ENCODE measurements around the gene RYR1.
"Not testable (repeated sequence)": the region's sequence is repeated elsewhere in the genome, so short reads cannot be mapped to it uniquely, and the experiment has no call there.

The RYR1 gene

DNA sequence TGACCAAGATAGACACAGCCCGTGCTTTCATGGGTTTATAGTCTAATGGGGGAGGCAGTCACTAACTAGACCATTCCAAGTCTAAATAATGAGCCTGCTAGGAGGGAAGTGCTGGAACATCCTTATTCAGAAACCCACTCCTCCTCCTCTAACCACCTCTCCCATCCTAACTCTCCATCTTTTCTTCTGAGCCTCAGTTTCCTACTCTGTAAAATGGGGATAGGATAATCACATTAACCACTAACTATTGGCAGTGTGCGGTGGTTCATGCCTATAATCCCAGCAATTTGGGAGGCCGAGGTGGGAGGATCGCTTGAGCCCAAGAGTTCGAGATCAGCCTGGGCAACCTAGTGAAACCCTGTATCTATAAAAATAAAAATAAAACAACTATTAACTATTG, 115.6 kb downstream of the RYR1 start:
- no peaks in the 10 kb centered on the region for H3K27me3 Mint-ChIP-seq
- peaks cover 33% of the 10 kb centered on the region for H3K4me1 Mint-ChIP-seq
- H3K9me3 Mint-ChIP-seq: no peaks in the 10 kb centered on the region
- H3K36me3 Mint-ChIP-seq: no peaks in the 10 kb centered on the region
- no peak overlapping the region for H3K27ac Mint-ChIP-seq
- no peak overlapping the region for H3K4me3 Mint-ChIP-seq
- ATAC-seq: no peak

GRCh38 chr19:38549942-38550341, 116.5 kb downstream of the RYR1 start:
- Mint-ChIP-seq H3K4me3 (no peak overlapping the region), H3K9me3 (no peaks in the 10 kb centered on the region), H3K27me3 (no peaks in the 10 kb centered on the region), H3K27ac (no peak overlapping the region), H3K4me1 (peaks cover 27% of the 10 kb centered on the region), H3K36me3 (no peaks in the 10 kb centered on the region)
- no peak for ATAC-seq

- H3K27ac Mint-ChIP-seq: no peak overlapping the region
- no peak overlapping the region for H3K4me3 Mint-ChIP-seq
- peaks cover 27% of the 10 kb centered on the region for H3K4me1 Mint-ChIP-seq
- no peaks in the 10 kb centered on the region for H3K36me3 Mint-ChIP-seq
- ATAC-seq: no peak
- no peaks in the 10 kb centered on the region for H3K27me3 Mint-ChIP-seq
- no peaks in the 10 kb centered on the region for H3K9me3 Mint-ChIP-seq
Observed at GRCh38 chr19:38550376-38550775, 116.9 kb downstream of the RYR1 start.

DNA sequence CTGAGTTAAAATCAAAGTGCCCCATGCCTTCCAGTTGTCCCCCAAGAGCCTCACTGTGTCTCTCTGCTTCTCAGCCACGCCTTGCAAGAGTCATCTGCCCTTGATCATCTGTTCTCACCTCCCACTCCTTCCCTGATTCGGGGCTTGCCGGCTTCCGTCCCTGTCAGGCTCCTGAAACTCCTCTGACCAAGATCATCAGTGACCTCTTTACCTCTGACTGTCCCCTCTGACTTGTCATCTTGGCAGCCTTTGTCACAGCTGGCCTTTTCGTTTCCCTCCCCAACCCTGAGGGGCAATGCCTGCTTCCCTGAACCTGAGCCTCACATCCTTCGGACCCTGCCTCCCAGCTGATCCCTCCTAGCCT, 117.9 kb downstream of the RYR1 start:
- Mint-ChIP-seq H3K4me3 (peak overlapping the region; percentile 1), H3K27ac (peak overlapping the region; percentile 55), H3K36me3 (no peaks in the 10 kb centered on the region), H3K27me3 (no peaks in the 10 kb centered on the region), H3K9me3 (no peaks in the 10 kb centered on the region), H3K4me1 (peaks cover 30% of the 10 kb centered on the region)
- peak; percentile 85 for ATAC-seq

GRCh38 chr19:38553239-38553638, 119.7 kb downstream of the RYR1 start:
- H3K27ac Mint-ChIP-seq: not testable (repeated sequence)

DNA sequence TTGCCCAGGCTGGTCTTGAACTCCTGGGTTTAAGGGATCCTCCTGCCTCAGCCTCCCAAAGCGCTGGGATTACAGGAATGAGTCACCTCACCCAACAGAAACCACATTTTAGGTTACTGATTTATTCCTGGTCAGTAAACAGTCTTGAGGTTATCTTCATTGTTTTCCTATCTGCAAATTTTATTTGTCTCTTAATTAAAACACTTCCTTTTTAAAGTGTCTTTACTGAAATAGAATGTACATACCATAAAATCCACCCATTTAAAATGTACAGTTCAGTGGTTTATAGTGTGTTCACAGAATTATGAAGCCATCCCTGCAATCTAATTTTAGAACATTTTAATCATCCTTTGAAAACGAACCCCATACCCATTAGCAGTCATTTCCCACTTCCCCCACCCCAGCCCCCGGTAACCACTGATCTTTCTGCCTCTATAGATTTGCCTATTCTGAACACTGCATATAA, 121.2 kb downstream of the RYR1 start:
- no peaks in the 10 kb centered on the region for H3K36me3 Mint-ChIP-seq
- H3K4me3 Mint-ChIP-seq: no peak overlapping the region
- peak overlapping the region; percentile 37 for H3K27ac Mint-ChIP-seq
- peaks cover 35% of the 10 kb centered on the region for H3K4me1 Mint-ChIP-seq
- no peaks in the 10 kb centered on the region for H3K27me3 Mint-ChIP-seq
- no peak for ATAC-seq
- H3K9me3 Mint-ChIP-seq: no peaks in the 10 kb centered on the region

More at GRCh38 chr19:38553239-38553638, 119.7 kb downstream of the RYR1 start:
- not testable (repeated sequence) for H3K36me3 Mint-ChIP-seq, H3K9me3 Mint-ChIP-seq, H3K4me3 Mint-ChIP-seq, ATAC-seq, H3K27me3 Mint-ChIP-seq
- peaks cover 28% of the 10 kb centered on the region for H3K4me1 Mint-ChIP-seq

DNA sequence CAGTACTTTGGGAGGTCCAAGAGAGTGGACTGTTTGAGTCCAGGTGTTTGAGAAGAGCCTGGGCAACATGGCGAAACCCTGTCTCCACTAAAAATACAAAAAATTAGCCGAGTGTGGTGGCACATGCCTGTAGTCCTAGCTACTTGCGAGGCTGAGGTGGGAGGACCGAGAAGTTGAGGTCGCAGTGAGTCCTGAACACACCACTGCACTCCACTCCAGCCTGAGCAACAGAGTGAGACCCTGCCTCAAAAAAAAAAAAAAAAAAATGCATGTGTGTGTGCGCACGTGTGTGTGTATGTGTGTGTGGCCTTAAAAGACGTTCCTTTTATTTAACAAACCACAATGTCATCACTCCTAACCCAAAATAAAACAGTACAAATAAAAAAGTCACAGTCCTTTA, 121.7 kb downstream of the RYR1 start:
- no peak overlapping the region for H3K4me3 Mint-ChIP-seq

GRCh38 chr19:38556521-38557174, 123.2 kb downstream of the RYR1 start:
- Mint-ChIP-seq H3K9me3 (no peaks in the 10 kb centered on the region), H3K4me1 (peaks cover 43% of the 10 kb centered on the region)
- ATAC-seq: no peak

More for the DNA sequence above, 121.7 kb downstream of the RYR1 start:
- Mint-ChIP-seq H3K36me3 (no peaks in the 10 kb centered on the region), H3K9me3 (no peaks in the 10 kb centered on the region), H3K27me3 (no peaks in the 10 kb centered on the region), H3K4me1 (peaks cover 40% of the 10 kb centered on the region), H3K27ac (peak overlapping the region; percentile 37)
- ATAC-seq: no peak

GRCh38 chr19:38557205-38557799, 123.8 kb downstream of the RYR1 start:
- Mint-ChIP-seq H3K4me1 (peaks cover 47% of the 10 kb centered on the region), H3K4me3 (peak overlapping the region; percentile 35), H3K27me3 (peaks cover 10% of the 10 kb centered on the region), H3K9me3 (no peaks in the 10 kb centered on the region), H3K27ac (peak overlapping the region; percentile 54), H3K36me3 (no peaks in the 10 kb centered on the region)
- peak; percentile 80 for ATAC-seq

More at GRCh38 chr19:38556521-38557174, 123.2 kb downstream of the RYR1 start:
- H3K27ac Mint-ChIP-seq: peak overlapping the region; percentile 54
- H3K36me3 Mint-ChIP-seq: no peaks in the 10 kb centered on the region
- no peak overlapping the region for H3K4me3 Mint-ChIP-seq
- H3K27me3 Mint-ChIP-seq: peaks cover 4% of the 10 kb centered on the region

DNA sequence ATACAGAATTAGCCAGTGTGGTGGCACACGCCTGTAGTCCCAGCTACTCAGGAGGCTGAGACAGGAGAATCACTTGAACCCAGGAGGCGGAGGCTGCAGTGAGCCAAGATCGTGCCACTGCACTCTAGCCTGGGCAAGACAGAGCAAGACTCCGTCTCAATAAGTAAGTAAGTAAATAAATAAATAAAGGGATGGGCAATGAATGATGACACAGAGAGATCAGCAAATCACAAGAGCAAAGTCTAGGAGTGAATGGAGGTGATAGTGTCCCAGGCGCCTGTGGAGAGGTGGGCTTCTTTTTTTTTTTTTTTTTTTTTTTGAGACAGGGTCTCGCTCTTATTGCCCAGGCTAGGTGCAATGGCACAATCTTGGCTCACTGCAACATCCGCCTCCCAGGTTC, 125.4 kb downstream of the RYR1 start:
- not testable (repeated sequence) for H3K4me3 Mint-ChIP-seq
- H3K27ac Mint-ChIP-seq: peak overlapping the region; percentile 91

GRCh38 chr19:38559428-38560401, 126.2 kb downstream of the RYR1 start:
- H3K4me3 Mint-ChIP-seq: peak overlapping the region; percentile 57
- peaks cover 56% of the 10 kb centered on the region for H3K4me1 Mint-ChIP-seq
- H3K27ac Mint-ChIP-seq: peak overlapping the region; percentile 91
- ATAC-seq: peak; percentile 93
- H3K9me3 Mint-ChIP-seq: no peaks in the 10 kb centered on the region
- peaks cover 22% of the 10 kb centered on the region for H3K27me3 Mint-ChIP-seq
- no peaks in the 10 kb centered on the region for H3K36me3 Mint-ChIP-seq

More for the DNA sequence above, 125.4 kb downstream of the RYR1 start:
- H3K27me3 Mint-ChIP-seq: peaks cover 22% of the 10 kb centered on the region
- peaks cover 57% of the 10 kb centered on the region for H3K4me1 Mint-ChIP-seq
- not testable (repeated sequence) for H3K9me3 Mint-ChIP-seq, ATAC-seq, H3K36me3 Mint-ChIP-seq

DNA sequence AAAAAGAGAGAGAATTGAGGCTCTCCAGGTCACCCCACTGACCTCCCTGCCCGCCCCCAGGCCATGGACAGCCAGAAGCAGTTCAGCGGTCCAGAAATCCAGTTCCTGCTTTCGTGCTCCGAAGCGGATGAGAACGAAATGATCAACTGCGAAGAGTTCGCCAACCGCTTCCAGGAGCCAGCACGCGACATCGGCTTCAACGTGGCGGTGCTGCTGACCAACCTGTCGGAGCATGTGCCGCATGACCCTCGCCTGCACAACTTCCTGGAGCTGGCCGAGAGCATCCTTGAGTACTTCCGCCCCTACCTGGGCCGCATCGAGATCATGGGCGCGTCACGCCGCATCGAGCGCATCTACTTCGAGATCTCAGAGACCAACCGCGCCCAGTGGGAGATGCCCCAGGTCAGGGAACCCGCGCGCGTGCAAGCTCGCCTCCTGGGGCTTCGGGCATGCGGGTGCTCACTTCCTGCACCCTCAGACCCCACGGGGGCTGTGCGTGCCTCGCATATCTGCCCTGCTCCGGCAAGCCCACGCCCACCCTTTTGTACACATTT, 127.6 kb downstream of the RYR1 start:
- Mint-ChIP-seq H3K4me1 (peaks cover 55% of the 10 kb centered on the region), H3K4me3 (no peak overlapping the region), H3K27me3 (peaks cover 30% of the 10 kb centered on the region), H3K9me3 (no peaks in the 10 kb centered on the region), H3K27ac (peak overlapping the region; percentile 91), H3K36me3 (no peaks in the 10 kb centered on the region)
- ATAC-seq: no peak

DNA sequence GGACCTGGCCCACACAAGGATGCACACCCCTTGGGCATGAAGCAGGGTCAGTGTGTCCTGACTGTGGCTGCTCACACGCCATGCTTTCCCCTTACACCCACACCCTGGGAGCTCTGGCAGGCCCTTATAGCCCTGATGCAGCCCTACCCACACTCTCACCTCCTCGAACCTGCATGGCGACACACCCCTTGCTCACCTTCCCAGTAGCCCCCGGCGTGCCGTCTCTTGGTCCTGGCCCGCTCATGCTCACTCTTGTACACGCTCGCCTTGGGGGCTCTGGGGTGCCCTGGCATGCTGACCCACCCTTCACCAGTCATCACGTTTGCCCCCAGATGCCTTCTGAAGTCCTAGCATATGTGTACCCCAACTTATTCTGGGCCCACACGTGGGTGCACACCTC, 128.2 kb downstream of the RYR1 start:
- Mint-ChIP-seq H3K9me3 (no peaks in the 10 kb centered on the region), H3K4me3 (peak overlapping the region; percentile 47), H3K4me1 (peaks cover 55% of the 10 kb centered on the region), H3K27me3 (peaks cover 32% of the 10 kb centered on the region), H3K36me3 (no peaks in the 10 kb centered on the region), H3K27ac (peak overlapping the region; percentile 91)
- no peak for ATAC-seq

- Mint-ChIP-seq H3K9me3 (no peaks in the 10 kb centered on the region), H3K27ac (peak overlapping the region; percentile 91), H3K27me3 (peaks cover 32% of the 10 kb centered on the region), H3K36me3 (no peaks in the 10 kb centered on the region), H3K4me1 (peaks cover 52% of the 10 kb centered on the region), H3K4me3 (no peak overlapping the region)
- ATAC-seq: no peak
Observed at GRCh38 chr19:38562096-38562495, 128.6 kb downstream of the RYR1 start.

DNA sequence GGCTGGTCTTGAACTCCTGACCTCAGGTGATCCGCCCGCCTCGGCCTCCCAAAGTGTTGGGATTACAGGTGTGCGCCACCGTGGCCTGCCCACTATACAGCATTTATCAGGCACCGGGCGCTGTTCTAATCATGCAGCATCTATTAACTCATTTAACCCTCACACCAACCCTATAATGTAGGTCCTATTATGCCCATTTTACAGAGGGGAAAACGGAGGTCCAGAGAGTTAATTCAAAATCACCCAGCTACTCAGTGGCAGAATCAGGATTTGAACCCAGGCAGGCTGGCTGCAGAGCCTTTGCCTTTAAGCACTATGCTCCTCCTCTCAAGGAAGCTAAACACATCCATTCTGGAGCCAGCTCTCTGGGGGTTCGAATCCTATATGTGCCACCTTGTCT, 130.0 kb downstream of the RYR1 start:
- peaks cover 40% of the 10 kb centered on the region for H3K27me3 Mint-ChIP-seq
- H3K4me3 Mint-ChIP-seq: no peak overlapping the region
- peak overlapping the region; percentile 28 for H3K27ac Mint-ChIP-seq
- H3K4me1 Mint-ChIP-seq: peaks cover 46% of the 10 kb centered on the region
- no peak for ATAC-seq
- no peaks in the 10 kb centered on the region for H3K36me3 Mint-ChIP-seq
- H3K9me3 Mint-ChIP-seq: no peaks in the 10 kb centered on the region
